IPS DF 4.7 (cell line): ENCODE measurements around the gene B3GALT6.

Source experiments
- DNase-seq: peaks from one replicate; pipeline ENCODE4 v3.0.0-alpha.2; 2013; ENCODE audit warnings: low spot score; ENCODE audit errors: extremely low read depth

B3GALT6 gene

DNA sequence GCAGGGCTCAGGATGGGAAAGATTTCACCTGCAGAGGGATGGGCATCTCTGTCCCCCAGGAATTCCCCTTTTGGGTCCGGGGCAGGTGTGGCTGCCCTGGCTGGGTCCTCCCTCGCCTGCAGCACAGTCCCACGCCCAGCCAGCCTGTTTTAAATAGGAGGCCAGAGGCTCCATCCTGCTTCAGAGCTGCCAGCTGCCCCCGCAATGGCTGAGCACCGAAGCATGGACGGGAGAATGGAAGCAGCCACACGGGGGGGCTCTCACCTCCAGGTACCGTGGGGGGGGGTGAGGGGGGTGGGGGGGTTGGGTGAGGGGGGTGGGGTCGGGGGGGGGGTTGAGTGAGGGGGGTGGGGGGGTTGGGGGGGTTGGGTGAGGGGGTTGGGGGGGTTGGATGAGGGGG is 51.8 kb downstream of the B3GALT6 start:
- no peak for DNase-seq
